ENCODE data around the gene SMPD3. TPM values are rescaled to one million over a fixed set of nuclear protein-coding genes. Genes with fewer than 3 reads are reported as not detected.

SMPD3 gene
- total and polyA plus RNA-seq, 5 donors from 2014 or later, result 7.1 to 20.3 (median 18.1) TPM

GRCh38 chr16:68354816-68355215, 93.5 kb downstream of the SMPD3 start:
- Histone ChIP-seq H3K27ac (ENCODE audit: insufficient read depth, low read length, poor library complexity, severe bottlenecking) (no peak overlapping the region), H3K4me3 (ENCODE audit: low read depth, low read length) (no peak overlapping the region), H3K9me3 (ENCODE audit: control insufficient read depth in 2 of 2, low read length in 2 of 2) (no peaks in the 10 kb centered on the region), H3K27me3 (ENCODE audit: control insufficient read depth, insufficient read depth, low read length) (no peaks in the 10 kb centered on the region), H3K36me3 (ENCODE audit: control insufficient read depth, insufficient read depth, low read length) (peaks cover 43% of the 10 kb centered on the region), H3K4me1 (ENCODE audit: control insufficient read depth, insufficient read depth, low read length, poor library complexity, severe bottlenecking) (peaks cover 38% of the 10 kb centered on the region)
- Mint-ChIP-seq H3K27me3 (no peaks in the 10 kb centered on the region), H3K9me3 (no peaks in the 10 kb centered on the region), H3K4me1 (peaks cover 5 to 45% (median 20%) of the 10 kb centered on the region in 4 donors), H3K4me3 (peak overlapping the region in 2 of 4 donors; percentile 2 to 29), H3K36me3 (peaks cover 21% of the 10 kb centered on the region), H3K27ac (peak overlapping the region in 1 of 3 donors; percentile 76)
- DNase-seq, result no peak
- ATAC-seq (ENCODE audit: low read depth in 2 of 2), result no peak

- no peak for DNase-seq
- Mint-ChIP-seq H3K27ac (peak overlapping the region in 1 of 3 donors; percentile 32), H3K4me1 (peaks cover 3 to 41% (median 19%) of the 10 kb centered on the region in 4 donors), H3K9me3 (no peaks in the 10 kb centered on the region), H3K27me3 (no peaks in the 10 kb centered on the region), H3K4me3 (no peak overlapping the region), H3K36me3 (peaks cover 30% of the 10 kb centered on the region)
- no peaks in the 10 kb centered on the region for H3K27me3 ChIP-seq (ENCODE audit: control insufficient read depth, insufficient read depth, low read length)
- no peak for ATAC-seq (ENCODE audit: low read depth in 2 of 2)
- peaks cover 34% of the 10 kb centered on the region for H3K4me1 ChIP-seq (ENCODE audit: control insufficient read depth, insufficient read depth, low read length, poor library complexity, severe bottlenecking)
- no peak overlapping the region for H3K27ac ChIP-seq (ENCODE audit: insufficient read depth, low read length, poor library complexity, severe bottlenecking)
- no peak overlapping the region for H3K4me3 ChIP-seq (ENCODE audit: low read depth, low read length)
- no peaks in the 10 kb centered on the region for H3K9me3 ChIP-seq (ENCODE audit: control insufficient read depth in 2 of 2, low read length in 2 of 2)
- peaks cover 57% of the 10 kb centered on the region for H3K36me3 ChIP-seq (ENCODE audit: control insufficient read depth, insufficient read depth, low read length)
These were observed 94.9 kb downstream of the SMPD3 start for GRCh38 chr16:68353366-68353765.

- H3K4me3 Mint-ChIP-seq, result no peak overlapping the region
- H3K27ac Mint-ChIP-seq, result peak overlapping the region in 1 of 3 donors; percentile 1
- Histone ChIP-seq H3K4me1 (ENCODE audit: control insufficient read depth, insufficient read depth, low read length, poor library complexity, severe bottlenecking) (peaks cover 21% of the 10 kb centered on the region), H3K4me3 (ENCODE audit: low read depth, low read length) (no peak overlapping the region), H3K36me3 (ENCODE audit: control insufficient read depth, insufficient read depth, low read length) (peaks cover 69% of the 10 kb centered on the region), H3K9me3 (ENCODE audit: control insufficient read depth in 2 of 2, low read length in 2 of 2) (no peaks in the 10 kb centered on the region), H3K27ac (ENCODE audit: insufficient read depth, low read length, poor library complexity, severe bottlenecking) (no peak overlapping the region), H3K27me3 (ENCODE audit: control insufficient read depth, insufficient read depth, low read length) (no peaks in the 10 kb centered on the region)
- no peaks in the 10 kb centered on the region for H3K27me3 Mint-ChIP-seq
- H3K4me1 Mint-ChIP-seq, result peaks cover 4 to 28% (median 13%) of the 10 kb centered on the region in 4 donors
- peaks cover 41% of the 10 kb centered on the region for H3K36me3 Mint-ChIP-seq
- no peak for DNase-seq
- ATAC-seq (ENCODE audit: low read depth in 2 of 2), result no peak
- H3K9me3 Mint-ChIP-seq, result no peaks in the 10 kb centered on the region
These were observed 96.3 kb downstream of the SMPD3 start for GRCh38 chr16:68351991-68352431.

- Mint-ChIP-seq H3K27me3 (no peaks in the 10 kb centered on the region), H3K9me3 (no peaks in the 10 kb centered on the region), H3K27ac (peak overlapping the region in 1 of 3 donors; percentile 36), H3K36me3 (peaks cover 47% of the 10 kb centered on the region), H3K4me3 (no peak overlapping the region), H3K4me1 (peaks cover 4 to 22% (median 8%) of the 10 kb centered on the region in 4 donors)
- ATAC-seq (ENCODE audit: low read depth in 2 of 2) (no peak), DNase-seq (no peak)
- H3K27me3 ChIP-seq (ENCODE audit: control insufficient read depth, insufficient read depth, low read length), result no peaks in the 10 kb centered on the region
- peaks cover 73% of the 10 kb centered on the region for H3K36me3 ChIP-seq (ENCODE audit: control insufficient read depth, insufficient read depth, low read length)
- H3K4me1 ChIP-seq (ENCODE audit: control insufficient read depth, insufficient read depth, low read length, poor library complexity, severe bottlenecking), result peaks cover 15% of the 10 kb centered on the region
- no peaks in the 10 kb centered on the region for H3K9me3 ChIP-seq (ENCODE audit: control insufficient read depth in 2 of 2, low read length in 2 of 2)
- H3K4me3 ChIP-seq (ENCODE audit: low read depth, low read length), result no peak overlapping the region
- H3K27ac ChIP-seq (ENCODE audit: insufficient read depth, low read length, poor library complexity, severe bottlenecking), result no peak overlapping the region
These were observed 96.8 kb downstream of the SMPD3 start for GRCh38 chr16:68351463-68351862.

GRCh38 chr16:68350813-68351350, 97.4 kb downstream of the SMPD3 start:
- H3K27me3 Mint-ChIP-seq, result no peaks in the 10 kb centered on the region
- no peak overlapping the region for H3K27ac ChIP-seq (ENCODE audit: insufficient read depth, low read length, poor library complexity, severe bottlenecking)
- no peaks in the 10 kb centered on the region for H3K9me3 Mint-ChIP-seq
- H3K4me1 Mint-ChIP-seq, result peaks cover 3 to 17% (median 5%) of the 10 kb centered on the region in 4 donors
- H3K4me1 ChIP-seq (ENCODE audit: control insufficient read depth, insufficient read depth, low read length, poor library complexity, severe bottlenecking), result peaks cover 10% of the 10 kb centered on the region
- H3K4me3 Mint-ChIP-seq, result no peak overlapping the region
- no peaks in the 10 kb centered on the region for H3K9me3 ChIP-seq (ENCODE audit: control insufficient read depth in 2 of 2, low read length in 2 of 2)
- no peak for ATAC-seq (ENCODE audit: low read depth in 2 of 2)
- H3K27ac Mint-ChIP-seq, result peak overlapping the region in 1 of 3 donors; percentile 52
- H3K36me3 ChIP-seq (ENCODE audit: control insufficient read depth, insufficient read depth, low read length), result peaks cover 79% of the 10 kb centered on the region
- no peaks in the 10 kb centered on the region for H3K27me3 ChIP-seq (ENCODE audit: control insufficient read depth, insufficient read depth, low read length)
- no peak for DNase-seq
- peaks cover 47% of the 10 kb centered on the region for H3K36me3 Mint-ChIP-seq
- H3K4me3 ChIP-seq (ENCODE audit: low read depth, low read length), result no peak overlapping the region

- Mint-ChIP-seq H3K4me1 (peaks cover 0 to 8% (median 4%) of the 10 kb centered on the region in 4 donors), H3K36me3 (peaks cover 47% of the 10 kb centered on the region)
These were observed 98.4 kb downstream of the SMPD3 start for GRCh38 chr16:68349838-68350410.

GRCh38 chr16:68348639-68349445, 99.5 kb downstream of the SMPD3 start:
- ATAC-seq (ENCODE audit: low read depth in 2 of 2), result no peak
- no peak overlapping the region for H3K27ac Mint-ChIP-seq
- no peak overlapping the region for H3K4me3 Mint-ChIP-seq

More at GRCh38 chr16:68349838-68350410, 98.4 kb downstream of the SMPD3 start:
- peaks cover 87% of the 10 kb centered on the region for H3K36me3 ChIP-seq (ENCODE audit: control insufficient read depth, insufficient read depth, low read length)
- Mint-ChIP-seq H3K9me3 (no peaks in the 10 kb centered on the region), H3K27ac (no peak overlapping the region), H3K27me3 (no peaks in the 10 kb centered on the region), H3K4me3 (no peak overlapping the region)
- no peak overlapping the region for H3K27ac ChIP-seq (ENCODE audit: insufficient read depth, low read length, poor library complexity, severe bottlenecking)
- H3K9me3 ChIP-seq (ENCODE audit: control insufficient read depth in 2 of 2, low read length in 2 of 2), result no peaks in the 10 kb centered on the region
- DNase-seq (no peak), ATAC-seq (ENCODE audit: low read depth in 2 of 2) (no peak)
- H3K4me1 ChIP-seq (ENCODE audit: control insufficient read depth, insufficient read depth, low read length, poor library complexity, severe bottlenecking), result no peaks in the 10 kb centered on the region
- no peak overlapping the region for H3K4me3 ChIP-seq (ENCODE audit: low read depth, low read length)
- H3K27me3 ChIP-seq (ENCODE audit: control insufficient read depth, insufficient read depth, low read length), result no peaks in the 10 kb centered on the region

More at GRCh38 chr16:68348639-68349445, 99.5 kb downstream of the SMPD3 start:
- Histone ChIP-seq H3K27ac (ENCODE audit: insufficient read depth, low read length, poor library complexity, severe bottlenecking) (no peak overlapping the region), H3K4me3 (ENCODE audit: low read depth, low read length) (no peak overlapping the region), H3K4me1 (ENCODE audit: control insufficient read depth, insufficient read depth, low read length, poor library complexity, severe bottlenecking) (no peaks in the 10 kb centered on the region), H3K27me3 (ENCODE audit: control insufficient read depth, insufficient read depth, low read length) (no peaks in the 10 kb centered on the region), H3K36me3 (ENCODE audit: control insufficient read depth, insufficient read depth, low read length) (peaks cover 86% of the 10 kb centered on the region), H3K9me3 (ENCODE audit: control insufficient read depth in 2 of 2, low read length in 2 of 2) (no peaks in the 10 kb centered on the region)
- no peaks in the 10 kb centered on the region for H3K9me3 Mint-ChIP-seq
- H3K4me1 Mint-ChIP-seq, result peaks cover 0 to 6% (median 3%) of the 10 kb centered on the region in 4 donors
- peaks cover 45% of the 10 kb centered on the region for H3K36me3 Mint-ChIP-seq
- no peaks in the 10 kb centered on the region for H3K27me3 Mint-ChIP-seq
- no peak for DNase-seq

Measured in CD4-positive, CD25-positive, alpha-beta regulatory T cell (primary cell).